ENCODE data around the gene CEP112. TPM values are rescaled to one million over a fixed set of nuclear protein-coding genes. Genes with fewer than 3 reads are reported as not detected.
"Not testable (repeated sequence)": the region's sequence is repeated elsewhere in the genome, so short reads cannot be mapped to it uniquely, and the experiment has no call there.

Gene CEP112
- total and polyA plus RNA-seq, 2 donors = 4.6 to 8.5 TPM

GRCh38 chr17:65851965-65852736 is 339.8 kb downstream of the CEP112 start:
- WGBS = over 99% methylated on average over 2 of the region's 3 CpGs
- Histone ChIP-seq H3K4me1 (ENCODE audit: control insufficient read depth in 2 of 2, insufficient read depth in 2 of 2, low read length in 2 of 2) (no peaks in the 10 kb centered on the region), H3K27me3 (ENCODE audit: control insufficient read depth in 2 of 2, insufficient read depth in 1 of 2, low read length in 1 of 2) (no peaks in the 10 kb centered on the region)

GRCh38 chr17:65850486-65850885 is 341.4 kb downstream of the CEP112 start:
- H3K4me1 ChIP-seq (ENCODE audit: control insufficient read depth in 2 of 2, insufficient read depth in 2 of 2, low read length in 2 of 2) = no peaks in the 10 kb centered on the region
- H3K27ac ChIP-seq (ENCODE audit: low read depth in 1 of 2, low read length in 1 of 2) = no peak overlapping the region
- H3K27me3 ChIP-seq (ENCODE audit: control insufficient read depth in 2 of 2, insufficient read depth in 1 of 2, low read length in 1 of 2) = no peaks in the 10 kb centered on the region
- 84% methylated on average over 2 of the region's 2 CpGs for WGBS
- H3K36me3 ChIP-seq (ENCODE audit: control insufficient read depth in 2 of 2, insufficient read depth in 2 of 2, low read length in 1 of 2) = no peaks in the 10 kb centered on the region
- H3K9me3 ChIP-seq (ENCODE audit: control insufficient read depth in 2 of 2, insufficient read depth in 1 of 2, low read length in 1 of 2) = no peaks in the 10 kb centered on the region
- DNase-seq (ENCODE audit: low read depth in 6 of 9, low spot score in 9 of 9) = no peak
- H3K4me3 ChIP-seq (ENCODE audit: low read length in 2 of 2) = no peak overlapping the region

More at GRCh38 chr17:65851965-65852736, 339.8 kb downstream of the CEP112 start:
- Histone ChIP-seq H3K27ac (ENCODE audit: low read depth in 1 of 2, low read length in 1 of 2) (no peak overlapping the region), H3K9me3 (ENCODE audit: control insufficient read depth in 2 of 2, insufficient read depth in 1 of 2, low read length in 1 of 2) (no peaks in the 10 kb centered on the region), H3K4me3 (ENCODE audit: low read length in 2 of 2) (no peak overlapping the region), H3K36me3 (ENCODE audit: control insufficient read depth in 2 of 2, insufficient read depth in 2 of 2, low read length in 1 of 2) (no peaks in the 10 kb centered on the region)
- no peak for DNase-seq (ENCODE audit: low read depth in 6 of 9, low spot score in 9 of 9)

GRCh38 chr17:65848751-65849150 is 343.2 kb downstream of the CEP112 start:
- no peaks in the 10 kb centered on the region for H3K4me1 ChIP-seq (ENCODE audit: control insufficient read depth in 2 of 2, insufficient read depth in 2 of 2, low read length in 2 of 2)
- H3K4me3 ChIP-seq (ENCODE audit: low read length in 2 of 2) = no peak overlapping the region
- no peaks in the 10 kb centered on the region for H3K9me3 ChIP-seq (ENCODE audit: control insufficient read depth in 2 of 2, insufficient read depth in 1 of 2, low read length in 1 of 2)
- no peak overlapping the region for H3K27ac ChIP-seq (ENCODE audit: low read depth in 1 of 2, low read length in 1 of 2)
- H3K27me3 ChIP-seq (ENCODE audit: control insufficient read depth in 2 of 2, insufficient read depth in 1 of 2, low read length in 1 of 2) = no peaks in the 10 kb centered on the region
- WGBS = 98% methylated on average over 5 of the region's 5 CpGs
- no peaks in the 10 kb centered on the region for H3K36me3 ChIP-seq (ENCODE audit: control insufficient read depth in 2 of 2, insufficient read depth in 2 of 2, low read length in 1 of 2)
- DNase-seq (ENCODE audit: low read depth in 6 of 9, low spot score in 9 of 9) = no peak

GRCh38 chr17:65841089-65841488 is 350.8 kb downstream of the CEP112 start:
- H3K27ac ChIP-seq (ENCODE audit: low read depth in 1 of 2, low read length in 1 of 2) = no peak overlapping the region

GRCh38 chr17:65837232-65837631 is 354.7 kb downstream of the CEP112 start:
- not testable (repeated sequence) for H3K27me3 ChIP-seq (ENCODE audit: control insufficient read depth in 2 of 2, insufficient read depth in 1 of 2, low read length in 1 of 2); H3K9me3 ChIP-seq (ENCODE audit: control insufficient read depth in 2 of 2, insufficient read depth in 1 of 2, low read length in 1 of 2); H3K36me3 ChIP-seq (ENCODE audit: control insufficient read depth in 2 of 2, insufficient read depth in 2 of 2, low read length in 1 of 2); H3K27ac ChIP-seq (ENCODE audit: low read depth in 1 of 2, low read length in 1 of 2); DNase-seq (ENCODE audit: low read depth in 6 of 9, low spot score in 9 of 9); H3K4me1 ChIP-seq (ENCODE audit: control insufficient read depth in 2 of 2, insufficient read depth in 2 of 2, low read length in 2 of 2); H3K4me3 ChIP-seq (ENCODE audit: low read length in 2 of 2)
- WGBS = 96% methylated on average over 21 of the region's 24 CpGs

More at GRCh38 chr17:65841089-65841488, 350.8 kb downstream of the CEP112 start:
- WGBS = 94% methylated on average over 1 of the region's 1 CpG
- no peaks in the 10 kb centered on the region for H3K36me3 ChIP-seq (ENCODE audit: control insufficient read depth in 2 of 2, insufficient read depth in 2 of 2, low read length in 1 of 2)
- no peak overlapping the region for H3K4me3 ChIP-seq (ENCODE audit: low read length in 2 of 2)
- no peaks in the 10 kb centered on the region for H3K4me1 ChIP-seq (ENCODE audit: control insufficient read depth in 2 of 2, insufficient read depth in 2 of 2, low read length in 2 of 2)
- no peaks in the 10 kb centered on the region for H3K27me3 ChIP-seq (ENCODE audit: control insufficient read depth in 2 of 2, insufficient read depth in 1 of 2, low read length in 1 of 2)
- no peaks in the 10 kb centered on the region for H3K9me3 ChIP-seq (ENCODE audit: control insufficient read depth in 2 of 2, insufficient read depth in 1 of 2, low read length in 1 of 2)
- no peak for DNase-seq (ENCODE audit: low read depth in 6 of 9, low spot score in 9 of 9)

- WGBS = 85% methylated on average over 1 of the region's 1 CpG
- Histone ChIP-seq H3K27me3 (ENCODE audit: control insufficient read depth in 2 of 2, insufficient read depth in 1 of 2, low read length in 1 of 2) (no peaks in the 10 kb centered on the region), H3K36me3 (ENCODE audit: control insufficient read depth in 2 of 2, insufficient read depth in 2 of 2, low read length in 1 of 2) (no peaks in the 10 kb centered on the region), H3K4me3 (ENCODE audit: low read length in 2 of 2) (no peak overlapping the region), H3K9me3 (ENCODE audit: control insufficient read depth in 2 of 2, insufficient read depth in 1 of 2, low read length in 1 of 2) (no peaks in the 10 kb centered on the region), H3K4me1 (ENCODE audit: control insufficient read depth in 2 of 2, insufficient read depth in 2 of 2, low read length in 2 of 2) (no peaks in the 10 kb centered on the region), H3K27ac (ENCODE audit: low read depth in 1 of 2, low read length in 1 of 2) (no peak overlapping the region)
- no peak for DNase-seq (ENCODE audit: low read depth in 6 of 9, low spot score in 9 of 9)
These were observed 358.7 kb downstream of the CEP112 start for GRCh38 chr17:65833214-65833613.

- Histone ChIP-seq H3K4me1 (ENCODE audit: control insufficient read depth in 2 of 2, insufficient read depth in 2 of 2, low read length in 2 of 2) (no peaks in the 10 kb centered on the region), H3K36me3 (ENCODE audit: control insufficient read depth in 2 of 2, insufficient read depth in 2 of 2, low read length in 1 of 2) (no peaks in the 10 kb centered on the region), H3K27me3 (ENCODE audit: control insufficient read depth in 2 of 2, insufficient read depth in 1 of 2, low read length in 1 of 2) (no peaks in the 10 kb centered on the region), H3K27ac (ENCODE audit: low read depth in 1 of 2, low read length in 1 of 2) (no peak overlapping the region), H3K9me3 (ENCODE audit: control insufficient read depth in 2 of 2, insufficient read depth in 1 of 2, low read length in 1 of 2) (no peaks in the 10 kb centered on the region), H3K4me3 (ENCODE audit: low read length in 2 of 2) (no peak overlapping the region)
- WGBS = 84% methylated on average over 2 of the region's 2 CpGs
- DNase-seq (ENCODE audit: low read depth in 6 of 9, low spot score in 9 of 9) = no peak
These were observed 361.6 kb downstream of the CEP112 start for GRCh38 chr17:65830356-65830755.

GRCh38 chr17:65826577-65826976 is 365.4 kb downstream of the CEP112 start:
- 95% methylated on average over 2 of the region's 2 CpGs for WGBS
- DNase-seq (ENCODE audit: low read depth in 6 of 9, low spot score in 9 of 9); H3K4me3 ChIP-seq (ENCODE audit: low read length in 2 of 2); H3K27ac ChIP-seq (ENCODE audit: low read depth in 1 of 2, low read length in 1 of 2); H3K9me3 ChIP-seq (ENCODE audit: control insufficient read depth in 2 of 2, insufficient read depth in 1 of 2, low read length in 1 of 2); H3K4me1 ChIP-seq (ENCODE audit: control insufficient read depth in 2 of 2, insufficient read depth in 2 of 2, low read length in 2 of 2); H3K36me3 ChIP-seq (ENCODE audit: control insufficient read depth in 2 of 2, insufficient read depth in 2 of 2, low read length in 1 of 2); H3K27me3 ChIP-seq (ENCODE audit: control insufficient read depth in 2 of 2, insufficient read depth in 1 of 2, low read length in 1 of 2): not testable (repeated sequence)

GRCh38 chr17:65824901-65825300 is 367.0 kb downstream of the CEP112 start:
- 95% methylated on average over 1 of the region's 1 CpG for WGBS
- Histone ChIP-seq H3K9me3 (ENCODE audit: control insufficient read depth in 2 of 2, insufficient read depth in 1 of 2, low read length in 1 of 2) (no peaks in the 10 kb centered on the region), H3K4me1 (ENCODE audit: control insufficient read depth in 2 of 2, insufficient read depth in 2 of 2, low read length in 2 of 2) (no peaks in the 10 kb centered on the region), H3K4me3 (ENCODE audit: low read length in 2 of 2) (no peak overlapping the region), H3K27me3 (ENCODE audit: control insufficient read depth in 2 of 2, insufficient read depth in 1 of 2, low read length in 1 of 2) (no peaks in the 10 kb centered on the region), H3K27ac (ENCODE audit: low read depth in 1 of 2, low read length in 1 of 2) (no peak overlapping the region), H3K36me3 (ENCODE audit: control insufficient read depth in 2 of 2, insufficient read depth in 2 of 2, low read length in 1 of 2) (no peaks in the 10 kb centered on the region)
- DNase-seq (ENCODE audit: low read depth in 6 of 9, low spot score in 9 of 9) = no peak

Measured in thymus (tissue), 11 donors.